Measurements from ENCODE around the gene P4HTM. TPM values are rescaled to one million over a fixed set of nuclear protein-coding genes. Genes with fewer than 3 reads are reported as not detected.

P4HTM gene
- total and polyA plus RNA-seq, 2 of the 4 experiments (the other 2 are of a cell fraction) = 10.4 to 26.1 TPM

DNA sequence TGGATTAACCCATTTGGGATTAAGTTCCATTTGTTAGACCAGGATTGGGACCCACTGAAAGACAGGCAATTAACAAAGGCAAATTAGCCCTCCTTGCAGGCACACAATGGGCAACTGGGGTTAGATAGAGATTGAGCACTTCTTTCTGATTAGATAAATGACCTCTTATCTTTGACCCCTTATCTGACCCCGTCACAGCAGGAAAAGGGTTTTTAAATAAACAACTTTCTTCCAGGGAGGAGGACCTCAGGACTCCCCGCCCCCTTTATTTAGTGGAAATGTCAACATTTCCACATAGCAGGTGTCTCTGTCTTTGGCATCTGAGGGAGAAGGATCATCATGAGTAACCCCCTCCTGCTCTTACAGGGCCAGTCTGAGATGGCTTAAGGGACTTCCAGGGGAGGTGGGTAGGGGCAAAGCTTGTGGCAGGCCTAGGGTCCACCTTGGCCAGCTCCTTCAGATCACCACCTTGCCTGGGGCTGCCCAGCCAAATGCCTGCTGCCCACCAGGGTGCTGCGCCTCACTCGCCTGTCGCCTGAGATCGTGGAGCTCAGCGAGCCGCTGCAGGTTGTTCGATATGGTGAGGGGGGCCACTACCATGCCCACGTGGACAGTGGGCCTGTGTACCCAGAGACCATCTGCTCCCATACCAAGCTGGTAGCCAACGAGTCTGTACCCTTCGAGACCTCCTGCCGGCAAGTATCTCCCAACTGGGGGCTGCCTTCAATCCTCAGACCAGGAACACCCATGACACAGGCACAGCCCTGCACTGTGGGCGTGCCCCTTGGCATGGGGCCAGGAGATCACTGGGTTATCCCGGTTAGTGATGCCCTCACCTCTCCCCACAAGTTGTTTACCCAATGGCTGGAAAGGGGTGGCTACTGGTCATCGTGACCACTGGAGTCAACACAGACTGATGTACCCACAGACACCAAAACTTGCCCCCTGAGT lies 14.6 kb downstream of the P4HTM start:
- H3K4me2 ChIP-seq (ENCODE audit: low read depth, low read length) = no peak overlapping the region
- no TSS peak for BruUV-seq (replicated peaks)
- CTCF ChIA-PET = no interaction called here
- peaks cover 11% of the 10 kb centered on the region for H3K4me1 ChIP-seq (ENCODE audit: control insufficient read depth, insufficient read depth, low read length)
- peaks cover 16% of the 10 kb centered on the region for H4K20me1 ChIP-seq (ENCODE audit: insufficient read depth, low read length)
- H2AK5ac ChIP-seq (ENCODE audit: low read depth, low read length) = peak overlapping the region; percentile 28; the same call in 1 of the 2 replicates
- no peak overlapping the region for H3K18ac ChIP-seq (ENCODE audit: low read depth, low read length)
- no peak overlapping the region for H3K14ac ChIP-seq (replicated peaks; ENCODE audit: low read depth, low read length)
- dilution Hi-C loops (cut with HindIII; ENCODE audit: low sequenced_read_pairs, unreplicated experiment) (no loop called here), in situ Hi-C loops (cut with MboI; ENCODE audit: low sequenced_read_pairs) (no loop called here), intact Hi-C loops (cut with micrococcal nuclease) (no loop called here)
- no peak overlapping the region for H4K91ac ChIP-seq (ENCODE audit: insufficient read depth, low read depth, low read length)
- no peak overlapping the region for H3K56ac ChIP-seq (ENCODE audit: extremely low read depth, insufficient read depth, low read length)
- no peak overlapping the region for H4K8ac ChIP-seq (ENCODE audit: low read depth in 2 of 2, low read length in 2 of 2)
- no peak overlapping the region for H2BK5ac ChIP-seq (ENCODE audit: low read depth, low read length, poor library complexity, severe bottlenecking)
- no peak overlapping the region for H3K4me3 ChIP-seq (ENCODE audit: insufficient read depth, low read depth, low read length)
- no peak overlapping the region for H3K27ac ChIP-seq (ENCODE audit: insufficient read depth, low read length)
- H2BK20ac ChIP-seq (ENCODE audit: low read depth, low read length) = no peak overlapping the region
- POLR2A ChIA-PET (ENCODE audit: unreplicated experiment) = no interaction called here
- H3K9me3 ChIP-seq (ENCODE audit: control insufficient read depth, insufficient read depth, low read length) = no peaks in the 10 kb centered on the region
- H2BK15ac ChIP-seq (ENCODE audit: low read depth, low read length) = no peak overlapping the region
- no peak overlapping the region for H2AFZ ChIP-seq (replicated peaks; ENCODE audit: low read length, poor library complexity)
- H3K23ac ChIP-seq (ENCODE audit: low read depth, low read length) = no peak overlapping the region
- H3K4ac ChIP-seq (ENCODE audit: low read depth, low read length) = no peak overlapping the region
- H3K9me1 ChIP-seq (ENCODE audit: insufficient read depth, low read length) = peaks cover 21% of the 10 kb centered on the region
- H3K27me3 ChIP-seq (ENCODE audit: control insufficient read depth, insufficient read depth, low read length) = no peaks in the 10 kb centered on the region
- peak overlapping the region; percentile 58 for H2AK9ac ChIP-seq (replicated peaks; ENCODE audit: low read depth, low read length, poor library complexity)
- no peak overlapping the region for H4K5ac ChIP-seq (ENCODE audit: low read depth, low read length)
- no peak for ATAC-seq (ENCODE audit: low read depth)
- H3K36me3 ChIP-seq (ENCODE audit: control insufficient read depth, insufficient read depth, low read length) = peaks cover 3% of the 10 kb centered on the region; the same call in 1 of the 2 replicates
- 87% methylated on average over 3 of the region's 16 CpGs; no CpG with 5 or more reads in 1 of the 2 experiments for WGBS, 2 experiments (ENCODE audit: extremely low coverage in 2 of 2, insufficient read length in 1 of 2)
- no peak overlapping the region for H3K9ac ChIP-seq (ENCODE audit: low read depth, low read length)
- H3K79me1 ChIP-seq (ENCODE audit: low read depth in 1 of 2, low read length in 2 of 2) = peaks cover 0 to 40% of the 10 kb centered on the region in 2 experiments; a peak in 2 of 4 replicates
- H2BK120ac ChIP-seq (ENCODE audit: low read depth, low read length) = no peak overlapping the region
- TF ChIP-seq BHLHE40 (IDR thresholded peaks at IDR 0.05; ENCODE audit: low read depth, low read length) = no peak
- TF ChIP-seq, protein P1, sequence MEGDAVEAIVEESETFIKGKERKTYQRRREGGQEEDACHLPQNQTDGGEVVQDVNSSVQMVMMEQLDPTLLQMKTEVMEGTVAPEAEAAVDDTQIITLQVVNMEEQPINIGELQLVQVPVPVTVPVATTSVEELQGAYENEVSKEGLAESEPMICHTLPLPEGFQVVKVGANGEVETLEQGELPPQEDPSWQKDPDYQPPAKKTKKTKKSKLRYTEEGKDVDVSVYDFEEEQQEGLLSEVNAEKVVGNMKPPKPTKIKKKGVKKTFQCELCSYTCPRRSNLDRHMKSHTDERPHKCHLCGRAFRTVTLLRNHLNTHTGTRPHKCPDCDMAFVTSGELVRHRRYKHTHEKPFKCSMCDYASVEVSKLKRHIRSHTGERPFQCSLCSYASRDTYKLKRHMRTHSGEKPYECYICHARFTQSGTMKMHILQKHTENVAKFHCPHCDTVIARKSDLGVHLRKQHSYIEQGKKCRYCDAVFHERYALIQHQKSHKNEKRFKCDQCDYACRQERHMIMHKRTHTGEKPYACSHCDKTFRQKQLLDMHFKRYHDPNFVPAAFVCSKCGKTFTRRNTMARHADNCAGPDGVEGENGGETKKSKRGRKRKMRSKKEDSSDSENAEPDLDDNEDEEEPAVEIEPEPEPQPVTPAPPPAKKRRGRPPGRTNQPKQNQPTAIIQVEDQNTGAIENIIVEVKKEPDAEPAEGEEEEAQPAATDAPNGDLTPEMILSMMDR (conservative IDR thresholded peaks at IDR 0.05; ENCODE audit: low read depth, low read length) = no peak
- no peak for TF ChIP-seq MAZ (IDR thresholded peaks at IDR 0.05; ENCODE audit: borderline replicate concordance, low read depth, low read length)
- no peak for TF ChIP-seq NFE2L2 (IDR thresholded peaks at IDR 0.05; ENCODE audit: low read depth, low read length)
- no peak for TF ChIP-seq RAD21 (IDR thresholded peaks at IDR 0.05; ENCODE audit: low read length)
- TF ChIP-seq CEBPB (IDR thresholded peaks at IDR 0.05; ENCODE audit: low read depth, low read length) = no peak
- TF ChIP-seq, protein P2, sequence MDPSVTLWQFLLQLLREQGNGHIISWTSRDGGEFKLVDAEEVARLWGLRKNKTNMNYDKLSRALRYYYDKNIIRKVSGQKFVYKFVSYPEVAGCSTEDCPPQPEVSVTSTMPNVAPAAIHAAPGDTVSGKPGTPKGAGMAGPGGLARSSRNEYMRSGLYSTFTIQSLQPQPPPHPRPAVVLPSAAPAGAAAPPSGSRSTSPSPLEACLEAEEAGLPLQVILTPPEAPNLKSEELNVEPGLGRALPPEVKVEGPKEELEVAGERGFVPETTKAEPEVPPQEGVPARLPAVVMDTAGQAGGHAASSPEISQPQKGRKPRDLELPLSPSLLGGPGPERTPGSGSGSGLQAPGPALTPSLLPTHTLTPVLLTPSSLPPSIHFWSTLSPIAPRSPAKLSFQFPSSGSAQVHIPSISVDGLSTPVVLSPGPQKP (IDR thresholded peaks at IDR 0.05; ENCODE audit: borderline replicate concordance, low read depth, low read length) = no peak
- TF ChIP-seq CHD1 (IDR thresholded peaks at IDR 0.05; ENCODE audit: low read depth, low read length) = no peak
- TF ChIP-seq MXI1 (IDR thresholded peaks at IDR 0.05; ENCODE audit: borderline replicate concordance, low read depth, low read length) = no peak
- TF ChIP-seq, protein P3, sequence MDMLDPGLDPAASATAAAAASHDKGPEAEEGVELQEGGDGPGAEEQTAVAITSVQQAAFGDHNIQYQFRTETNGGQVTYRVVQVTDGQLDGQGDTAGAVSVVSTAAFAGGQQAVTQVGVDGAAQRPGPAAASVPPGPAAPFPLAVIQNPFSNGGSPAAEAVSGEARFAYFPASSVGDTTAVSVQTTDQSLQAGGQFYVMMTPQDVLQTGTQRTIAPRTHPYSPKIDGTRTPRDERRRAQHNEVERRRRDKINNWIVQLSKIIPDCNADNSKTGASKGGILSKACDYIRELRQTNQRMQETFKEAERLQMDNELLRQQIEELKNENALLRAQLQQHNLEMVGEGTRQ (IDR thresholded peaks at IDR 0.05; ENCODE audit: low read depth, low read length) = no peak
- TF ChIP-seq FOS (IDR thresholded peaks at IDR 0.05; ENCODE audit: low read depth, low read length) = no peak
- TF ChIP-seq RFX5 (IDR thresholded peaks at IDR 0.05; ENCODE audit: low read depth, low read length) = no peak
- no peak for TF ChIP-seq POLR2A (IDR thresholded peaks at IDR 0.05; ENCODE audit: low read depth, low read length)
- TF ChIP-seq SMC3 (IDR thresholded peaks at IDR 0.05; ENCODE audit: low read depth, low read length) = no peak
- no peak for TF ChIP-seq MAFK (IDR thresholded peaks at IDR 0.05; ENCODE audit: low read depth, low read length)
- no peak for DNase-seq

Data from IMR-90 (cell line).